Epithelial cell of esophagus (primary cell): ENCODE data around the gene CYP4B1.

ENCODE experiments used
- DNase-seq: peaks from one replicate; pipeline ENCODE4 v3.0.0; 2010; ENCODE audit warnings: low read depth
- H3K4me3 ChIP-seq: 2 replicates; pipeline ENCODE4 v1.5.1; 2011; ENCODE audit warnings: mild to moderate bottlenecking, low read length, control low read depth
- CTCF ChIP-seq: IDR thresholded peaks from 2 replicates; pipeline ENCODE4 v1.5.1; 2011; ENCODE audit warnings: low read depth, mild to moderate bottlenecking, low read length, control low read depth, inconsistent platforms; ENCODE audit not compliant: insufficient read depth; ENCODE audit errors: missing control alignments

Gene CYP4B1

GRCh38 chr1:46793126-46793525 lies 5.7 kb upstream of the CYP4B1 start:
- no peak for DNase-seq
- no peak overlapping the region for H3K4me3 ChIP-seq
- no peak for TF ChIP-seq CTCF

DNA sequence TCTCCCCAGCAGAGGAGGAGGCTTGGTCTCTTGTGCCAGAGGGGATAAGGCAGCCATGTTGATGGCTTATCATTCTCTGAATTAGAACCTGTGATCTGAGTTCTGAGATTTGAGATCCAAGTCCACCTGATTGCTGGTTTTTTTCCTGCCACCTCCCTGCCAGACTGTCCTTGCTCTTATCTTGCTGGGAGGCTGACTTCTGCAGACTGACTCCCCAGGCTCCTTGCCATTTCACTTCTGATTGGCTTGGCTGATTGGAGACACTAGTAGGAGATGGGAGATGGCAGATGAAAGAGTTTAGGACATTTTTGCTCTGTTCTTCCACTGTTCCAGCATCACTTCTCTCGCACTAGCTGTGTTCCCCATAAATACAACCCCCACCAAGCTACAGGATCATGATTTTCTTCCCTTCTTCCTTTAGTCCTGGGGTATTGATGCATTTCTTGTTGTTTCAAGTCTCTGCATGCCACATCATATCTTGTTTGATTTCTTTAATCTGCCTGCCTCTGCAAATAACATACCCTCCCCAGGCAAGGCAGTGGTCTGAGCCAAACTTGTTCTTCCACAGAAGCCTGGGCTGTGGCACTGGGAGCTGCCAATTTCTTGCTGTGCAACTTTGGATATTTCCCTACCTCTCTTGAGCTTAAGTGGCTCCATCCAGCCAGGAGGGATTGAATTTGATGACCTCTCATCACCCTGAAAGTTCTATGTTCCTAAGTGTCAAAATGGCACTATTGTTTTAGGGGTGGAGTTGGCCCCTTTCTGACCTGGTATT lies 963 bp upstream of the CYP4B1 start:
- H3K4me3 ChIP-seq: no peak overlapping the region
- TF ChIP-seq CTCF: no peak
- peak; percentile 22 for DNase-seq

DNA sequence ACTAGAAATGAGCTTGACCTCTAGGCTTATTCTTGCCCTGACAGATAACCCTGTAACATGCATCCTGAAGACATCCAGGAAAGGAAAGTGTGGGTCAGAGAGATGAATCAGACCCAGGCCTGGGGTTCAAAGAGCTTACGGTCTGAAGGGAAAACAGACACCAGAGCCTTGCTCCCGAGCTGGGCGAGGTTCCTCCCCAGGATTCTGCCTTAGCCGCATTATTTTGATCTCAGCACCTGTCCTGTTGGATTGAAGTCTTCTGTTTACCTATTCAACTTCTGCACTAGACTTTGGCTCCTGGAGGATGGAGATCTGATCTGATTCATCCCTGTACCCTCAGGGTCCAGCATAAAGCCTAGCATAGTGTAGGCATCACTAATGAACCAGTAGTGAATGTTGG lies 1.9 kb downstream of the CYP4B1 start:
- no peak for TF ChIP-seq CTCF
- DNase-seq: no peak

GRCh38 chr1:46801323-46802055 lies 2.6 kb downstream of the CYP4B1 start:
- DNase-seq: no peak
- TF ChIP-seq CTCF: no peak
- H3K4me3 ChIP-seq: no peak overlapping the region

More for the DNA sequence above, 1.9 kb downstream of the CYP4B1 start:
- H3K4me3 ChIP-seq: no peak overlapping the region

DNA sequence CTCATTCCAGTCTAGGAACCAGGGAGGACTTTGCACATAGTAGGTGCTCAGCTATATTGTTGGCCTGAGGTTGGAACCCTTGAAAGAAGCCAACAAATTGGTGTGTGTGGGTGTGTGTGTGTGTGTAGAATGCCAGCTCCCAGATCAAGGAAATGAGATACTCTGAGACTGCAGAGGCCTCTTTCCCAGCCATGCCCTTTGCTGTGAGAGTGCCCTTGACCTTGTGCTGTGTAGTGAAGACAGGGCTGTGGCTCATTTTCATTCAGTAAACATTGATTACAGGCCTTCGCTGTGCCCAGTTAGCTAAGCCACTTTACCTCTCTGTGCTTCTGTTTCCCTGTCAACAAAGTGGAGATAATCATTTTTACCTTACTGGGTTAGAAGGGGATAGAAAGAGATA lies 3.2 kb downstream of the CYP4B1 start:
- H3K4me3 ChIP-seq: no peak overlapping the region
- no peak for DNase-seq
- TF ChIP-seq CTCF: no peak

GRCh38 chr1:46802901-46803574 lies 4.2 kb downstream of the CYP4B1 start:
- DNase-seq: no peak
- no peak for TF ChIP-seq CTCF
- H3K4me3 ChIP-seq: no peak overlapping the region
